HG03521 (cell line): ENCODE results near the gene EEPD1.
A peak's percentile ranks its signal among the peaks of the same experiment; 100 is the strongest.
"Not testable (repeated sequence)": the region's sequence is repeated elsewhere in the genome, so short reads cannot be mapped to it uniquely, and the experiment has no call there.

Experiments used
- ATAC-seq: cut with Tn5 transposase; IDR thresholded peaks from one replicate; pipeline ENCODE4 v1.9.1; 2021; ENCODE audit warnings: mild to moderate bottlenecking, moderate library complexity; ENCODE audit not compliant: unreplicated experiment

Gene EEPD1

GRCh38 chr7:36128448-36129047 lies 24.5 kb upstream of the EEPD1 start:
- ATAC-seq = no peak

GRCh38 chr7:36129048-36129534 lies 24.0 kb upstream of the EEPD1 start:
- ATAC-seq = no peak

- no peak for ATAC-seq
Measured at GRCh38 chr7:36130236-36130945, 22.7 kb upstream of the EEPD1 start.

DNA sequence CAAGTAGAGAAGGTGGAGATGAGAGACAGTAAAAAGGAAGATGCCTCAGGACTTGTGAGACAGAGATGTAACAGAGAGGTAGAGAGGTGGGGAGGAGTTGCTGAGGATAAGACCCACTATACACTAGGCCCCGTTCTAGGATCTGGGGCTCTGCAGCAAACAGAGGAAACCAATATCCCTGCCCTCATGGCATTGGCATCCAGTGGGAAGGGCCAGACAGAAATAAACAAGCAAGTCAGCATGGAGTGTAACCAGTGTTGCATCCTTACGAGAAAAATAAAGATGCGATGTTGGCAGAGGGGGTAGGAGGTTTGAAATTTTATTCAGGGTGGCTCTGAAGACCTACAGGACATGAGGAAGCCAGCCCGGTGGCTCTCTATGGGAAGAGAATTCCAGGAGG lies 22.0 kb upstream of the EEPD1 start:
- ATAC-seq = no peak

DNA sequence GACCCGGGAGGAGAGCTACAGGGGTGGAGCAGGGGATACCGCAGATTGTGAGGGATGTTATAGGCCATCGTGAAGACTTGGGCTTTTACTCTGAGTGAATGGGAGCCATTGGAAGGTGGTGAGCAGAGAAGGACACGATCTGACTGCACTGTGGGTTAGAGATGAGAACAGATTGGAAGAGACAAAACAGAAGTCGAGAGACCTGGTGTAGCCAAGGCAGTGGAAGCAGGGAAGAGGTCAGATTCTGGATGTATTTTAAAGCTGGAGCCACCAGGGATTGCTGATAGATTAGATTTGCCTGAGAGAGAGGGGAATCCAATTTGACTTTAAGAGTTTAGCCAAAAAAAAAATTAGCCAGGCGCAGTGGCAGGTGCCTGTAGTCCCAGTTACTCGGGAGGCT lies 21.6 kb upstream of the EEPD1 start:
- no peak for ATAC-seq

DNA sequence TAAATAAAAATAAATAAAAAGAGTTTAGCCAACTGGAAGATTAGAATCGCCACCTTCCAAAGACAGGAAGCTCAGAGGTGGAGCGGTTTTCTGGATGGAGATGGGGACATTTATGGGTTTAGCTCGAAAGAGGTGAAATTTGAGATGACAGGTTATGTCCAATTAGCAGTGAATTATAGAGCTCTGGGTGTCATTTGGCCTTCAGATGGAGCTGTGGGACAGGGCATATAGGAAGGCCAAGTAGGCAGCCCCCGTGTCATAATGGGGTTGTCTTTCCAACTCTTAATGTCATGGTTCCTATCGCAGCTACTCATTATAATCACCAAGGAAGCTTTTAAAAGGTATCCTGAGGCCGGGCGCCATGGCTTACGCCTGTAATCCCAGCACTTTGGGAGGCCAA lies 21.0 kb upstream of the EEPD1 start:
- no peak for ATAC-seq

DNA sequence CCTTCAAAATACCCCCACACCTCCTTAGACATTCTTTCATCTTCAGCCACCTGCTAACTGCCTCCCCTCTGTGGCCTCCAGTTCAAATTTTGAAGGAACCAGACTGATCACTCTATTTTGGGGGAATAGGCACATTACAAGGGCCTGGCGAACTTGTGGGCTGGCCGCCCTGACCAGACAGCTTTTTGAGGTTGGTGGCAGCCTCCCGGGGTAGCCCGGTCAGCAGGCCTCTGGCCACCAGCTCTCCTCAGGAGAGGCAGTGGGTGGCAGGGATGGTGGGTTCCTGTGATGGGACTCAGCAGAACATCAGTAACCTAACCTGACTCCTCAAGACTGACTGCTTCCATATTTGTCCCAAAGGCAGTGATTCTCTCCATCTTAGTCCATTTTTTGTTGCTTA lies 17.4 kb upstream of the EEPD1 start:
- ATAC-seq = no peak

DNA sequence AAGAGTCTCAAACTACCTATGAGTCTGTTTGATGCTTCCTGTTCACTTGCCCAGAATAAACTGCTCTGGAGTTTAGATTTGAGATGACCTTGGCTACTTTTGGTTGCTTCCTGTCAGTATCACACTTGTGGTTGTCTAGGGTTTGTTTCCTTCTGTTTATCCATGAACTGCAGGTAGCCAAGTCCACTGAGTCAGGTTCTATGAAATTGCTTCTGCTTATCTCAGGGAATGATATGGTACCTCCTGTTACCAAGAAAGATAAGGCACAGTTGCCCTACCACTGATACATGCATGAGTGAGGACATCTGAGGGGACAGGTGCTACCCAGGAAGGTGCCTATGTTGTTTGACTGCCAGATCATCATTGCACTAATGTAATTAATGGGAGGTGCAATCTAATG lies 15.8 kb upstream of the EEPD1 start:
- ATAC-seq = no peak

DNA sequence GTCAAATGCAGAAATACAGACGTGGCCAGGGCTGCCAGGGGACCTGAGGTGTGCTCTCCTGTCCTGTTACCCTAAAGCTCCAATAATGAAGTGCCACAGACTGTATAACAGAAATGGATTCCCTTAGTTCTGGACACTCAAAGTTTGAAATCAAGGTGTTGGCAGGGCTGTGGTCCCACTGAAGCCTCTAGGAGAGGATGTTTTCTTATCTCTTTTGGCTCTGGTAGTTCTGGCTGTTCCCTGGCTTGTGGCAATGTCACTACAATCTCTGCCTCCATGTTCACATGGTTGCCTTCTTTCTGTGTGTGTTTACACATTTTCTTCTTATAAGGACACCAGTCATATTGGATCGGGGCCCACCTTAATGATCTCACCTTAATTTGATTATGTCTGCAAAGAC lies 15.3 kb upstream of the EEPD1 start:
- ATAC-seq = no peak

DNA sequence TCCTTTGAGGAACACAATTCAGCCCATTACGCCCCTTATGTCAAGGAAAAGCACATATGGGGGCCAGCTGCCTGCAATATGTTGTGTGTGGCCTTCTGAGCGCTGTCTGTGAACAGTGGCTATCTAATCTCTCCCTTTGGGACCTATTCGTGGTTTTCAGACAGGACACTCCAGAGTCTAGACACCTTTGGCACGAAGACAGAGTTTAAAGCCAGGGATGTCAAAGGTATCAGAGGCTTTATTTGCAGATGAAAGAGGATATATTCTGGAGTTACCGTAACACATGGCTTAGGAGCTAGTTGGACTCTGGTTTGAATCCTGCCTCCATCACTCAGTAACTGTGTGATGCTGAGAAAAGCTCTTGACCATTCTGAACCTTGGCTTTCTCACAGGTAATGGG lies 14.8 kb upstream of the EEPD1 start:
- ATAC-seq = no peak

DNA sequence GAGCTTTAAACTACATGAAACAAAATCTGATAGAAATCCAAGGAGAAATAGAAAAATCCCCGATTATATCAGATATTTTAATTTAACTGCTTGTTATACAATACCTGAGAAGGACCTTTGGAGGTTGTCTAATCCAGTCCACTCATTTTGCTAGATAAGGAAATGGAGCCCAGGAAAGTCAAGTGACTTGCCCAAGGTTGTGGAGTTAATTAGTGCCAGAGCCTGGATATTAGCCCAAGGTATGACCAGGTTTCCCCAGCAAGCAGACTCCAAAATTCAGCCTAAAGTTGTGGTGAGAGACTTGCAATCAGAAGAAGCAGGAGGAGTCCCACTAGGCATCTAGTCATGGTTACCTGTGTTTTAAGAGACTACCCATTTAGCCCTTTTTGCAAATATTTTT lies 11.7 kb upstream of the EEPD1 start:
- ATAC-seq = no peak

DNA sequence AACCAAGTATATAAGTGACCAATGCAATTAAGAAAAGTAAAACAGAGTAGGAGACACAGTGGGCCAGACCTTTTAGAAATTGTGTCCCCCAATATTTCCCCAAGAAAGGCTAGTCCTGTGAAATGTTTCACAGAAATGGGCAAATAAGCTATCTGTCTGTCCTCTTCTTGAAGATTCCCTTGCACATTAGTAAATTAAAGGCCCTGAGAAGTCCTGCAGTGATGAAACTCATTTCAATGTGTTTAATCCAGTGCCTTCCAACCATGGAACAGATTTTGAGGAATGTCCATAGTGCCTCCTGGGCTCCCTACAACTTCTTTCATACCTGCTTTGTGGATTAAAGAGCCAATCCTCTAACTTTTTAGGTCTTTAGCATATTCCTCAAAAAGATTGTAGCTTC lies 11.2 kb upstream of the EEPD1 start:
- ATAC-seq = no peak

- ATAC-seq = no peak
Measured at GRCh38 chr7:36144189-36144588, 8.9 kb upstream of the EEPD1 start.

GRCh38 chr7:36145686-36146085 lies 7.4 kb upstream of the EEPD1 start:
- no peak for ATAC-seq

DNA sequence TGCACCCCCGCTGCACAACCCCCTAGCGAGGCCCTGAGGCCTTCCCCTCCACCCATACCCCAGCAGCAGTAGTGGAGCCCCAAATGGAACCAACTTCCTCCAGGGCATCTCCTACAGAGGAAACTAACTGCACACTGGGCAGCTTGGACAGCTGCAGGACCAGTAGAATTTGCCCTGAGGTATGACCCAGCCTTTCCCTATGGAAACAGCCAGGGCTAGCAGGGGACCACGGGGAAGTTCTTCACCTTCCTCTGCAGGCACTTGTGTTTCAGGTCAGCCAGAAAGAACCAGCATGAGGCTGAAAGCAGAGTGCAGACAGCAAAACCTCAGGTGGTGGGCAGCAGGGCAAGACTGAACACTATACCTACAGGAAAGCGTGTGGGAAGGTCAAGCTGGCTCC lies 5.7 kb upstream of the EEPD1 start:
- no peak for ATAC-seq

DNA sequence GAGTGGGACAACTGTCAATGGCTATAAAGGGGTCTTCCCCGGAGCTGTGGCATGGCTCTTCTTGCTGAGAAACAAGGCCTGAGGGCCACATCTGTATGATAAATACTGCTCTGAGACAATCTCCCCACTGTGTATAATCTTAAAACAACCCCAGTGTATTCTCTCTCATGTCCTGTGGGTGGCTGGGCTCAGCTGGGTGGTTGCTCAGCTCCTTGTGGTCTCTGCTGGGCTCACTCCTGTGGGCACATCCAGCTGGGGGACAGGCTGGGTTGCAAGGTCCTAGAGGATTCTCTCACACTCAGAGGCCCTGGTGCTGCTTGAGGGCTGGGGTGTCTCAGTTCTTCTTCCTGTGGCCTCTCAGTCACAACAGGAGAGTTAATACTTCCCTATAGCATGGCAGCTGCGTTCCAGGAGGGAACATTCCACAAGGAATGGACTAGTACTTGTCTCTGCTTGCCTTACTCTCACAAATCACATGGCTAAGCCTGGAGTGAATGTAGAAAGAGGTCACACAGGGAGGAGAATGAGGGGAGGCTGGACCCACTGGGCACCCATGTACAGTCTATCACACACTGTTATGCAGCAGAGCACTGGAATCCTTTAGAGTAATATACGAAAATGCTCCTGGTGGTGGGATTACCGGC lies 4.5 kb upstream of the EEPD1 start:
- ATAC-seq = no peak

DNA sequence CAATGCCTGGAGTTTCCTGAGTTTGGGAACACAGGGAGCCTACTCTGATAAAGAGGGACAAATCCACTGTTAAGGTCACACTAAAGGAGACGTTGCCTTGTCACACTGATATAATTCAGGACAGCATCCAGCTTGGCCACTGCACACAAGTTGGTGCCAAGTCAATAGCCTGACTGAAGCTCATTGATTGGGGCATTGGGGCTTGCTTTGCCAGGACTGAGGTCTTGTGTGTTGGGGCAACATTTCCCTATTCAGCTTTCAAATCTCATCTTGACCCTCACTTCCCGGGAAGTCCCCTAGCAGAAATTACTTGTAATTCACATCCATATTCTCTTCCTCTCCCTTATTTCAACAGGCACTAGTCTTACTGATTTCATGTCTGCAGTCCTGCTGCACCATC lies 3.8 kb upstream of the EEPD1 start:
- ATAC-seq = not testable (repeated sequence)

DNA sequence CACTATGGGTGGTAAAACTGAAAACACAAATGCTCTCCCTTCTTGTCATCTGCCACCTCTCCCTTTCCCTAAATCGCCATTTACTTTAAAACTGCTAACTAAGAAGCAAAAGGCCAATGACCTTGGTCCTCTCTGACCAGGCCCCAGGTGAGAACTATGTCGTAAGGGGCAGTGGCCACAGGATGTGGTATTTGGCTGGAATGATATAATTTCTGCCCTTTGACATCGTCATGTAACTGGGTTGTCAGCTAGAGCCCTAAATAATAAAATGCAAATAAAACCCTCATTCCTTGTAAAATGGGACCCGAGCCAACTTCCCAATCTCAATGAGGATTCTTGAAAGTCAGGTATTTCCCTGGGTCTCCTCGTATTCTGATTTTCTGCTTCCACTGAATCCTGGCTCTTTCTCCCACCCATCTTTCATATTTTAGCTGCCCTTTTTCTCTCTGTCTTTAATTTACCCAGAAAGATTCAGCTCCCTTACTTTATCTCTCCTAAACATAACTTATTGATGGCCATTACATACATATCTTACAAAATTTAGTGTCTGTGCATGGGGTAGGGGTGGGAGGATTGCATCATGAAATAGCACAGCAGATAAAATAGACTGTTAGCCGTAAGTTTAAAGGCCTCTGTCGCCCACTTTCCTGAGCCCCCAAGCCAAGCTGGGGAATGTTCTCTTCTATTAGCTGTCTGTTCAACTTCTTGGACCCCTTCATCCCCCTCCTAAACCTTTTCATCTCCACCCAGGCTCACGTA lies 3.2 kb upstream of the EEPD1 start:
- ATAC-seq = no peak

DNA sequence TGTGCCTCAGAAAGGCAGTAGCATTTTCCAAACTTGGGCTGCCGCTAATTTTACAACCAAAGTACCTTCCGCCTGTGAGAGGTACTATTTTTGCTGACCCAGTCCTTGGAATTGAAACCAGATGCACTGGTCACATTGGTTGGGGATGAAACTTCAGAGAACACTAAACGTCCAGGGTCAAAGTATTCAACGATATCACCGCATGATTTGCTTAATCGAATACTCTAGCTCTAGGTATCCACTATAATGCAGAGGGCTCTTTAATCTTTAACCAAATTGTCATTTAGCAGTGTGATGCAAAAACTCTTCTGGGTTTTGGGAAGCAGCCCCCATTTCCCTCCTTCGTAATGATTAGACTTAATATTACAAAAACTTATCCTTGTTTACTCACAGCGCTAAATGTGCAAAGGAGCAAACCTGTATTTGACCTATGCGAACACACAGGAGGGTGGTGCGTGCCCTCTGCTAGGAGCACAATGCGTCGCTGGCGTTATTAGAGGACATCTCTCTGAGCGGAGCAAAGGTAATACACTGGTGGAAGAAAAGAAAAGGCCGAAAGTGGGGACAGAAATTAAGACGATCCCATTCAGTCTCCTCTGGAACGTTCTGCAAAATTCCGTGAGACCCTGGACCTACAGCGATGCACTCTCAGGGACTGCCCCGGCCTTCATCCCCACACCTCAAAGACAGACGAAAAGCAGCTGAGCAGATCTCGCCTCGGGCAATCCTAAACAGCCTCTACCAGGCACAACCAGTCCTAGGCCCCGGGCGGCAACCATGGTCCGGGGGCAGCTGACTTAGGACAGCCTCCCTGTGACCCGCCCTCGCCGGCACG lies 916 bp upstream of the EEPD1 start:
- no peak for ATAC-seq

GRCh38 chr7:36153571-36154097 lies 580 bp downstream of the EEPD1 start:
- peak; percentile 8 for ATAC-seq
